Measurements from ENCODE around the gene RBMY1A1.
"Not testable (repeated sequence)": the region's sequence is repeated elsewhere in the genome, so short reads cannot be mapped to it uniquely, and the experiment has no call there.

The RBMY1A1 gene

DNA sequence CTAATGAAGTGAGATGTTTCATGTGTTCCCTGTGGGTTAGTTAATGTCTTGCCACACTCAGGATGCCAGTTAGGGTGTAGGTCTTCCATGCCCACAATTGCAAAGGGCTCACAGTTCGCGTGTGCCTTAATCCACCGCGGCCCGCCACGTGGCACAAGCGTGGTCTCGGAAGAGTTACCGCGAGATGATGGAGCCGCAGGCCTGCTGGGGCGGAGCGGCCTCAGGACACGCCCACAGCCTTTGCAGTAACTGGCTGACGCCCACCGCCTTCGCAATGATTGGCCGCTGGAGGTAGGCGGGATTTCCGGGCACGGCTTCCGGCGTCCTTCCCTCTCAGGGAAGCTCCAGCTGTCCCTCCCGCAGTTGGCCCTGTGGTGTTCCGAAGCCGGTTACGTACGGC lies at the start of gene RBMY1A1:
RBMY1A1 (plus strand) TSS at position 301 of the 400 bp plus-strand sequence. CDS start 2,013 bp downstream, outside the sequence.
- not testable (repeated sequence) for DNase-seq (ENCODE audit: low read depth in 2 of 2)

GRCh38 chrY:21511038-21511437 lies 23.6 kb upstream of the RBMY1A1 start, which contains the start of gene RBMY1B:
RBMY1B (plus strand) TSS chrY:21511338; CDS start chrY:21513351, 2,013 bp downstream.
- not testable (repeated sequence) for DNase-seq (ENCODE audit: low read depth in 2 of 2)

DNA sequence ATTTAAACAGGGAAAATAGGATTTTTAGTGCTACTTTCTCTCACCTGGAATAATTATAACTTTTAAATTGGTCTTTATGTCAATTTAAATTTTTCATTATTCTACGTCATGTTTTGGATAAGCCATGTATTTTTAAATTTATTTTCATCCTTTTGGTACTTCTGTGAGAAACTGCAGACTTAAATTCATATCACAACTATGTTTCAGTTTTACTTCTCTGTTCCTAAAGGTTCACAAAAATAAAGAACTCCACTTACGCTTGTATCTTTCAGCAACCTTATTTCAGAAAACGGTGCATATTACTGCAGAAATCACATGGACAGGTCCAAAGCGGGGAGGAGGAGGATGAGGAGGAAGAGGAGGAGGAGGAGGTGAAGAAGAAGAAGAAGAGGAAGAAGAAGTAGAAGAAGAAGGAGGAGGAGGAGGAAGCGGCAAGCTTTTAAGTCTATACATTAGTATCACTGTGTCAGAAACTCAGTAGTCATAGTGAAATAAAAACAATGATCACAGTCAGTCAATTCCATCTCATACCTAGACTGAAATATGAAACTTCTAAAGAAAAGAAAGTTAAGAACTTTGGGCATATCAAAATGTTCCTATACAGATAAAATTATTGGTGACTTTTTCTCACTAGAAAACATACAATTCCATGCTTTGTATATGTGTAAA lies 24.8 kb downstream of the RBMY1A1 start:
- not testable (repeated sequence) for DNase-seq (ENCODE audit: low read depth in 2 of 2)

DNA sequence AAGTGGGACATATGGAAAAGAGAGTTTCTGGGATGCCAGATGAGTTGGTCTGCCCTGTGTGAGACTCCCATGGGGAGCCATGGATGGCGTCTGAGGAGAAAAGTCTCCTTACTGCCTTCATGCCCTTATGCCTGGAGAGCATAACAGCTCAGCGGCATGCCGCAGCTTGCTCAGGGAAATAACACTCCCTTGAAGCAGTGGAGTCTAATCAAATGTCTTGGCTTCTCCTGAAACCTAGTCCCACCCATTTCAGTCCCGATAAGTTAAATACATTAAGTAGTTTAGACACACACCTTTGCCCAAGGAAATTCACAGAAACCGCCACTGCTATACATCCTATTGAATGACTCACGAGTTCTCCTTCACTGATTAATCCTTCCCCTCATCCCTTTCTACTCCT lies 50.8 kb downstream of the RBMY1A1 start:
- DNase-seq (ENCODE audit: low read depth in 2 of 2), result no peak

- not testable (repeated sequence) for DNase-seq (ENCODE audit: low read depth in 2 of 2)
These were observed 51.8 kb downstream of the RBMY1A1 start for GRCh38 chrY:21586454-21586853.

DNA sequence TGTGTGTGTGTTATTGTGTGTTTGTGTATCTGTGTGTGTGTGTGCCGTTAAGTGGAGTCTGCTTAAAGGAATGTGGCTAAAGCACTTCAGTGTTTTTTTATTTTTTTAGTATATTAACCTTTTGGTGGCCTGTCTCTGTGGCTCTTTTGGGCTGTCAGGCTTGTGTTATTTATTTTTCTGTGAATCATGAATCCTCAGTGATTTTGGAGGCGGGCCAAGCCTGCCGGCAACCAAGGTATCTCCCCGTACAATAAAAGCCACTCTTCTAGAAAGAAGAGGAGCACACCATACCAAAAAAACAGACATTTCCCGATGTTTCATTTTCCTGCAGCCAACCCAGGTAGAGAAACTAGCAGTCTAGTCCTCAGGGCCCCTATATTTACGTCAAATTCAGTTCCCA lies 57.4 kb downstream of the RBMY1A1 start:
- DNase-seq (ENCODE audit: low read depth in 2 of 2), result no peak

DNA sequence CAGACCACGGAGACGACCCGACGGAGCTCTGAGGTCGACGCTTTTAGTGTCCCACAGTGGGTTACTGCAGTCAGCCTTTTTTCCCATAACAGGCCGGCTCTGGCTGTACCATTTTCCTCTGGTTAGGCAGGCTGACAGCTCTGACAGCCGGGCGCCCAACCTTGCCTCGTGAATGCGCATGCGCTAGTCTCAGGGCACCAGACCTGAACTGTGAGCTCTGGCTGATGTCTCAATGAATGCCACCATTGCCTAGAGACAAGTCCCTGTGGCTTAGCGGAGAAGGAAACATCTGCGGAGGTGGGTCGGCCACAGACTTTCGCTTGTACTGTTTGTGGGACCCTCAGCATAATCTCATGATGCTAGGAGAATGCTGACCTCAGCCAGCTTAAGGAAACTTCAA lies 61.6 kb downstream of the RBMY1A1 start:
- DNase-seq (ENCODE audit: low read depth in 2 of 2), result not testable (repeated sequence)
